Testis (tissue), 2 donors: ENCODE data around the gene TMEM272.

Source experiments
- CTCF ChIP-seq, 3 experiments: fragments of 450-650 bp in 2 of 3; fragments of 200-600 bp in 1 of 3; sonication (generic) in 1 of 3; IDR thresholded peaks; one replicate each; pipeline ENCODE4 v1.5.1; 2016 to 2019; ENCODE audit warnings: antibody characterized with exemption in 3 of 3, mild to moderate bottlenecking in 2 of 3, moderate library complexity in 1 of 3
- POLR2A ChIP-seq: fragments of 450-650 bp; IDR thresholded peaks from one replicate; pipeline ENCODE4 v1.6.1; 2017; ENCODE audit warnings: antibody characterized with exemption, mild to moderate bottlenecking, moderate library complexity

DNA sequence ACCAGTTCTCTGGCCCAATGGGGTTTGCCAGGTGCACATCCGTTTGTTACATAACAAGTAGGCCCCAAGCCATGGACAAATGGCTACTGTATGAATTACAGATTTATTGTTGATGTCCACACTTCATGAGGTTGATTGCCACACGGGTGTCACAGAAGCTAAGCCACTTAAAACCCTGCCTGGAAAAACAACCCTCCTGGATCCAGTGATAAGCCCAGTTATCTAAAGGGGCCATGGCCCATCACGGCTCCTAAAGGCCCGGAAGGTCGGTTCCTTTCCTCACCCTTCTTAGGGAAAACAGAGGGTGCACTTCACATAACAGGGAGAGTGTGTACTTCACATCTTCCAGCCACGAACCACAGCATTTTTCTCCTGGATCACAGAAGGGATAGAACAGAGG, 4.1 kb downstream of the TMEM272 start:
- TF ChIP-seq CTCF (IDR thresholded peaks at IDR 0.05): no peak
- no peak for TF ChIP-seq POLR2A
